Glutamatergic neuron (in vitro differentiated cells): ENCODE results near the gene SH3PXD2A. TPM values are rescaled to one million over a fixed set of nuclear protein-coding genes. Genes with fewer than 3 reads are reported as not detected.

Experiments
- DNase-seq: peaks from one replicate; pipeline ENCODE4 v3.0.0; 2022
- H3K27ac Mint-ChIP-seq: one replicate; pipeline ENCODE4 v1.8.0; 2020; ENCODE audit warnings: mild to moderate bottlenecking, mixed read lengths, inconsistent platforms; ENCODE audit not compliant: unreplicated experiment
- H3K27me3 Mint-ChIP-seq: one replicate; pipeline ENCODE4 v1.8.0; 2020; ENCODE audit warnings: mild to moderate bottlenecking, moderate library complexity, mixed read lengths, inconsistent platforms; ENCODE audit not compliant: unreplicated experiment
- H3K36me3 Mint-ChIP-seq: one replicate; pipeline ENCODE4 v1.8.0; 2020; ENCODE audit warnings: mild to moderate bottlenecking, mixed read lengths, inconsistent platforms; ENCODE audit not compliant: unreplicated experiment
- H3K4me1 Mint-ChIP-seq: one replicate; pipeline ENCODE4 v1.8.0; 2020; ENCODE audit warnings: mild to moderate bottlenecking, low read depth, mixed read lengths, inconsistent platforms; ENCODE audit not compliant: unreplicated experiment
- H3K4me3 Mint-ChIP-seq: one replicate; pipeline ENCODE4 v1.8.0; 2020; ENCODE audit warnings: mild to moderate bottlenecking, mixed read lengths, inconsistent platforms; ENCODE audit not compliant: unreplicated experiment
- H3K9me3 Mint-ChIP-seq: one replicate; pipeline ENCODE4 v1.8.0; 2020; ENCODE audit warnings: mild to moderate bottlenecking, moderate library complexity, mixed read lengths, inconsistent platforms; ENCODE audit not compliant: unreplicated experiment
- total RNA-seq: library from RNA; stranded (reverse); fragmentation: NEBNext Ultra II Directional; extraction: Animal tissue kit (Norgen Biotek cat#: 25700); gene quantifications from one replicate; pipeline ENCODE4 v1.2.1, GENCODE V29; 2021; ENCODE audit not compliant: unreplicated experiment
- TF ChIP-seq, protein P1 (sequence below): fragments of 200-600 bp; sonication (generic); IDR thresholded peaks from one replicate; pipeline ENCODE4 v1.5.0; 2021; ENCODE audit not compliant: partially characterized antibody, unreplicated experiment

SH3PXD2A gene
- total RNA-seq, 1 donor from 2014 or later, result 16.7 TPM

DNA sequence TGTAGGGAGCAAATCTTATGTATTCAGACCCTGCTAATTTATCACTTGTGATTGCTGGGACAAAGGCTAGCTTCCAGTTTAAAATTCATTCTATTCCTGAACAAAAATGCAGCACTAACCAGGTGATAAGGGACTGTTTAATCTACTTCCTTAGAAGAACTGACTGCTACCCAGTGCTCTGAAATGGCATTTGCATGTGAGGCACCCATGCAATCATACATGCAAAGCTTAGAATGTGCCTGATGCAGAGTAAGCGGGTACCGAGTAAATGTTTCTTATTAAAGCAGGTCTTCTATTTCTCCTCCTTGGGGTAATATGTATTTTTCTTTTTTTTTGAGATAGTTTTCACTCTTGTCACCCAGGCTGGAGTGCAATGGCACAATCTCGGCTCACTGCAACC lies 307.4 kb downstream of the SH3PXD2A start:
- no peak overlapping the region for H3K4me3 Mint-ChIP-seq
- H3K9me3 Mint-ChIP-seq, result peaks cover 2% of the 10 kb centered on the region
- H3K27me3 Mint-ChIP-seq, result peaks cover 12% of the 10 kb centered on the region
- no peak overlapping the region for H3K27ac Mint-ChIP-seq
- H3K36me3 Mint-ChIP-seq, result no peaks in the 10 kb centered on the region
- TF ChIP-seq, protein P1, sequence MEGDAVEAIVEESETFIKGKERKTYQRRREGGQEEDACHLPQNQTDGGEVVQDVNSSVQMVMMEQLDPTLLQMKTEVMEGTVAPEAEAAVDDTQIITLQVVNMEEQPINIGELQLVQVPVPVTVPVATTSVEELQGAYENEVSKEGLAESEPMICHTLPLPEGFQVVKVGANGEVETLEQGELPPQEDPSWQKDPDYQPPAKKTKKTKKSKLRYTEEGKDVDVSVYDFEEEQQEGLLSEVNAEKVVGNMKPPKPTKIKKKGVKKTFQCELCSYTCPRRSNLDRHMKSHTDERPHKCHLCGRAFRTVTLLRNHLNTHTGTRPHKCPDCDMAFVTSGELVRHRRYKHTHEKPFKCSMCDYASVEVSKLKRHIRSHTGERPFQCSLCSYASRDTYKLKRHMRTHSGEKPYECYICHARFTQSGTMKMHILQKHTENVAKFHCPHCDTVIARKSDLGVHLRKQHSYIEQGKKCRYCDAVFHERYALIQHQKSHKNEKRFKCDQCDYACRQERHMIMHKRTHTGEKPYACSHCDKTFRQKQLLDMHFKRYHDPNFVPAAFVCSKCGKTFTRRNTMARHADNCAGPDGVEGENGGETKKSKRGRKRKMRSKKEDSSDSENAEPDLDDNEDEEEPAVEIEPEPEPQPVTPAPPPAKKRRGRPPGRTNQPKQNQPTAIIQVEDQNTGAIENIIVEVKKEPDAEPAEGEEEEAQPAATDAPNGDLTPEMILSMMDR, result no peak
- H3K4me1 Mint-ChIP-seq, result peaks cover 9% of the 10 kb centered on the region
- no peak for DNase-seq

DNA sequence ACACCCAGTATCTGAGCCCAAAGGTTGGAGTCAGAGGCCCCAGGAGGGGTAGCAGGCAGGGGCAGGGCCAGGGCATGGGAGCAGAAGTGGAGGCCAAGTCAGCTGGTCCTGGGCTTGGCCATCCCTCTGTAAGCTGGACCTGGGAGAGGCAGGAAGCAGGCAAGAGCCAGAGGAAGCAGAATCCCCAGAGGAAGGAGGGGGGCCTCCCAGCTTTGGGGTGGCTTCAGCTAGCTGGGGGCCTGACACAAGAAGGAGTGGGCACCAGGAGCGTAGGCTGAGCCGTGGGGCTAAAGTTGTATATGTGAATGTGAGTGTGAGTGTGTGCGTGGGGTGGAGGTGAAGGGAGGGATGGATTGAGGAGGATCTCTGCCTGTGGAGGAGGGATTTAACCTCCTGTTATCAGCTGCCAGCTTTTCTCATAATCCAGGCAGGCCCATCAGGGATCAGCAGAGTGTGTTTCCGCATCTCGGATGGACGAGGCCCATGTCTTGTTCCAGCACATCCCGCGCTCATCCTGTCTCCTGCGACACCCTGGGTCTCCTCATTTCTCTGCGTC lies 307.9 kb downstream of the SH3PXD2A start:
- no peak overlapping the region for H3K4me3 Mint-ChIP-seq
- TF ChIP-seq, protein P1, result no peak
- DNase-seq, result no peak
- H3K36me3 Mint-ChIP-seq, result no peaks in the 10 kb centered on the region
- no peaks in the 10 kb centered on the region for H3K9me3 Mint-ChIP-seq
- peaks cover 9% of the 10 kb centered on the region for H3K4me1 Mint-ChIP-seq
- no peak overlapping the region for H3K27ac Mint-ChIP-seq
- H3K27me3 Mint-ChIP-seq, result peaks cover 7% of the 10 kb centered on the region

DNA sequence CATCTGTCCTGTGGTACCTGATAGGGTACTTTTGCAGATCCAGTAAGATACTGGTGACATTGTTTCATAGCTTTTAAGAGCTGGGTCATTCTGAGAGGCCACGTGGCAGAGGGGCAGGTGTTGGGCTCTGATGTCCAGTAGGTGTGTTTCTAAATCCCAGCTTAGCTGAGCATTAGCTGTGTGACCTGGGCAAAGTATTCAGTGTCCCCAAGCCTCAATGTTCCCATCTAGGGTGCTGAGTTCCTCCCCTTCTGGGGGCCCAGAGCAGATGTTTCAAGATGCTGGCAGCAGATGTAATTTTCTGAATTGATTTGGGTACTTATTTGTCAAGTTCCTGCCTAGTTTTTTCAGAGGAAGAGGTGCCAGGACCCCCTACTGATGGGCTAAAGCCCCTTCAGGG lies 309.0 kb downstream of the SH3PXD2A start:
- Mint-ChIP-seq H3K27ac (no peak overlapping the region), H3K27me3 (peaks cover 4% of the 10 kb centered on the region), H3K4me3 (no peak overlapping the region), H3K4me1 (peaks cover 9% of the 10 kb centered on the region), H3K36me3 (no peaks in the 10 kb centered on the region), H3K9me3 (no peaks in the 10 kb centered on the region)
- DNase-seq, result no peak
- TF ChIP-seq, protein P1, result no peak

DNA sequence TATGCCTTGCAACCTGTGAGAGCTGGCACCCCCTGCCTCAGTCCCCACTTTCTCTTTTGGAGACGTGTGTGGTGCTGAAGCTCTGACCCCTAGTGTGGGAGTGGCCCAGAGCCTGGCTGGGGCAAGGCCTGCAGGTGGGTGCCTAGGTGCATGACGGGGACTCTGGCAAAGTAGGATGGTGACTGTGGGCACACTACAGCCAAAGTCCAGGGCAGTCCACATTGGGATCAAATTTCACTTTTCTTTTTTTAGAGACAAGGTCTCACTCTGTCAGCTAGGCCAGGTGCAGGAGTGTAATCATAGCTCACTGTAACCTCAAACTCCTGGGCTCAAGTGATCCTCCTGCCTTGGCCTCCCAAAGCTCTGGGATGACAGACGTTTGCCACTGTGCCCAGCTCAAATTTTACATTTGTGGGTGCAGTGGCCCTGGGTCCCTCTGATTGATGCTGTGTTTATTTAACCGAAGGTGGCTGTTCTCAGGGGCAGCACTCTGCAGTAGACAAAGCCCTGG lies 309.6 kb downstream of the SH3PXD2A start:
- TF ChIP-seq, protein P1, result no peak
- DNase-seq, result no peak
- no peak overlapping the region for H3K27ac Mint-ChIP-seq
- peaks cover 6% of the 10 kb centered on the region for H3K27me3 Mint-ChIP-seq
- no peak overlapping the region for H3K4me3 Mint-ChIP-seq
- H3K4me1 Mint-ChIP-seq, result peaks cover 9% of the 10 kb centered on the region
- H3K36me3 Mint-ChIP-seq, result peaks cover 3% of the 10 kb centered on the region
- no peaks in the 10 kb centered on the region for H3K9me3 Mint-ChIP-seq

DNA sequence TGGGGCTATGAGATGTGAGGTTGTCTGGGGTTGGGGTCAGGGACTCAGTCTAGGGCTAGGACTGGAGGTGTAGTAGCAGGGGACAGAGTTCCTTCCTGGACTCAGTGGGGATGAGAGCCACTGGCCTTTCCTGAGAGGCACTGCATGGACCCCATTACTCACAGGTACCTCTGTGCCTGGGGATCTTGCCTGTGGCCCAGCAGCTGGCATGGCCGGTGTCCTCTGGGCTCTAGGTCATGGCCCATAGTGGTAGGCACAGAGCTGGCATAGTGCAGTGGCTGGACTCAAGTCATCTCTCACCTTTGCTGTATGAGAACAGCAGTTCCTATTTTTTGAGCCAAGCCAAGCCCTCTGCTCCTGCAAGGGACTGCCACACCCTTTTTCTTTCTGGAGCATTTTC lies 310.0 kb downstream of the SH3PXD2A start:
- peaks cover 9% of the 10 kb centered on the region for H3K4me1 Mint-ChIP-seq
- H3K36me3 Mint-ChIP-seq, result peaks cover 5% of the 10 kb centered on the region
- no peak for DNase-seq

More for the DNA sequence above, 310.0 kb downstream of the SH3PXD2A start:
- peaks cover 6% of the 10 kb centered on the region for H3K27me3 Mint-ChIP-seq
- H3K9me3 Mint-ChIP-seq, result peaks cover 2% of the 10 kb centered on the region
- no peak overlapping the region for H3K4me3 Mint-ChIP-seq
- TF ChIP-seq, protein P1, result no peak
- no peak overlapping the region for H3K27ac Mint-ChIP-seq
